RWPE1 (cell line): Measurements from ENCODE around the gene ZFP14.

ENCODE experiments used
- CTCF ChIA-PET: fragments of 350-600 bp; sonication (Branson Sonifier 250); formaldehyde crosslinking; extraction: SDS; loops from one replicate; lab custom pipeline; 2021; lab: Yijun Ruan, JAX
- POLR2A ChIA-PET: fragments of 400-600 bp; formaldehyde crosslinking; extraction: SDS; loops from one replicate; lab custom pipeline; 2020; ENCODE audit warnings: antibody characterized with exemption; ENCODE audit not compliant: low non-redundant PET; lab: Yijun Ruan, JAX
- DNase-seq: peaks from one replicate; pipeline ENCODE4 v3.0.0; 2012; ENCODE audit warnings: low spot score
- H3K27ac ChIP-seq: fragments of 450-650 bp; 2 replicates; pipeline ENCODE4 v1.5.1; 2017
- CTCF ChIP-seq: fragments of 450-650 bp; conservative IDR thresholded peaks from 2 replicates; pipeline ENCODE4 v1.5.1; 2017; ENCODE audit warnings: low read depth, mild to moderate bottlenecking

ZFP14 gene

GRCh38 chr19:36378625-36379509 lies at the start of gene ZFP14:
Gene ZFP14 (minus strand): TSS chr19:36379201. CDS start chr19:36367892, 11,309 bp downstream.
- ChIA-PET CTCF (interaction anchor here (0.6 kb wide), 2 partner anchors 194 to 288 kb away, joined by 4 to 5 read pairs; partner anchors contain the start of gene ZNF529), POLR2A (interaction anchor here (0.6 kb wide), 1 partner anchor 149 kb away, joined by 3 read pairs; the partner anchor contains the start of gene ZNF260)

GRCh38 chr19:36423925-36424324 lies 44.9 kb upstream of the ZFP14 start:
- POLR2A ChIA-PET = no interaction called here
- TF ChIP-seq CTCF = no peak
- H3K27ac ChIP-seq = no peak overlapping the region
- CTCF ChIA-PET = no interaction called here
- no peak for DNase-seq

More at GRCh38 chr19:36378625-36379509, at the start of gene ZFP14:
- peak; percentile 98 for DNase-seq
- peak; percentile 30 for TF ChIP-seq CTCF
- H3K27ac ChIP-seq = peak within 1 kb of the TSS; percentile 88

GRCh38 chr19:36421749-36422481 lies 42.9 kb upstream of the ZFP14 start:
- POLR2A ChIA-PET = no interaction called here
- TF ChIP-seq CTCF = no peak
- no peak for DNase-seq
- no peak overlapping the region for H3K27ac ChIP-seq
- CTCF ChIA-PET = no interaction called here

- ChIA-PET CTCF (no interaction called here), POLR2A (no interaction called here)
- no peak overlapping the region for H3K27ac ChIP-seq
- DNase-seq = no peak
- no peak for TF ChIP-seq CTCF
Measured at GRCh38 chr19:36420961-36421748, 42.2 kb upstream of the ZFP14 start.

GRCh38 chr19:36418287-36419001 lies 39.4 kb upstream of the ZFP14 start, which contains the start of gene ZFP82:
Gene ZFP82 (minus strand): TSS chr19:36418644. CDS start chr19:36409789, 8,855 bp downstream.
- no peak for TF ChIP-seq CTCF
- no peak within 1 kb of the TSS for H3K27ac ChIP-seq
- DNase-seq = peak; percentile 33
- CTCF ChIA-PET = no interaction called here
- POLR2A ChIA-PET = no interaction called here
